ENCODE data around the gene NCOA6.

GRCh38 chr20:34715384-34715783 is 110.1 kb downstream of the NCOA6 start:
- TF ChIP-seq CTCF (IDR thresholded peaks at IDR 0.05; ENCODE audit: borderline replicate concordance, extremely low read depth, low read length, poor library complexity, severe bottlenecking) = no peak
- no peak for TF ChIP-seq EZH2 (IDR thresholded peaks at IDR 0.05; ENCODE audit: borderline replicate concordance, low read depth, low read length, severe bottlenecking)

All from DND-41 (cell line).